HG02610 (cell line): ENCODE data around the gene CD164.

Experiments used
- ATAC-seq: cut with Tn5 transposase; IDR thresholded peaks from one replicate; pipeline ENCODE4 v1.9.1; 2021; ENCODE audit warnings: mild to moderate bottlenecking, moderate library complexity; ENCODE audit not compliant: unreplicated experiment

CD164 gene

DNA sequence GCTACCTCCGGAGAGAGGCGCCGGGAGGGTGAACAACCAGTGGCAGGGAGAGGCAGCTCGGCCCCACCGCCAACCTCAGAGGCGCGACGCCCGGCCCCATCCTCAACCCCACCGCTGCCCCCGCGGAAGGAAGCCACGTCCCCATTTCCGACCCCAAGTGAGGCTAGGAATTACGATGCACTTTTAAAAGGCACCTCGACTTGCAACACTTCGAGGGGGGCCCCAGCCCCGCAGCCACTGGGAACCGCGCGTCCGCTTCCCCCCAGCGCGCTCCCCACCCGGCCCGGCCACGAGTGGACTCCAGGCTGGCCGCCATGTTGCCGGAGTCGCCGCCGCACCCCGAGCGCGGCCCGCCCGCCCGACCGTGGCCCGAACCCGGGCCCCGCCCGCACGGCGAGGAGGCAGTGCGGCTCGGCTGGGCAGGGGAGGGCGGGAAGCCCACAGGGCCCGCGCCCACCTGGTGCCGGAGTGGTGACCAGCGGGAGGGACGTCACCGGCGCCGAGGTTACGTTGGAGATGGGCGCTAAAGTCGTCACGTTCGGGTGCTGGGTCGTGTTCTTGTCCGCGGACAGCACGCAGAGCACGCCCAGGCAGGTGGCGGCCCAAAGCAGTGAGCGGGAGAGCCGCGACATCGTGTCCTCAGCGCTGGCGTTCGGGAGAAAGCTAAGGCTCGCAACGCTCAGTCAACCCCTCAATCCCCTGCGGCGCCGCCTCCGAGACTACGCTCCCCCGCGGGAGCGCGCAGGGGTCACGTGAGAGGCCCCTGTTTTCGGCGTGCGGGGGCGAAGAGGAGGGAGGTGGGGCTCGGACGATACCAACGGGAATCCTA, at the start of gene CD164:
CD164 (minus strand) TSS at position 721 of the 829 bp plus-strand sequence; CDS start at position 632, 89 bp downstream.
- peak; percentile 42 for ATAC-seq

DNA sequence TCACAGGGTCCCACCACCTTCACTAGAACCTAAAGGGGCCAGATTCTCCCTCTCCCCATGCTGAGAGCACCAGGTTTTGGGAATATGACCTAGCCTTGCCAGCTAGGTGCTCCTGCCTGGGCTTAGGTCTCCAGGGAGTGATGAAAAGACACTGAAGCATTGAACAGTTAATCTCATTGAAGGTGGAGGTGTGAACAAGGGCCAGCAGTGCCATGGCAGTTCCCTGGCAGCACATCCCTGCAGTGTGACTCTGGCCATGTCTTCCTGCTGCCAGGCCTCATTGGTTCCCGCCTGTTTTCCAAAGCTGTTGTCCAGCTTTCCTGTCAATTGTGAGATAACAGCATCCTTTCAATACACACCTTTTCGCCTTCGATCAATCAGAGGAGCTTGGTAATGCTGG, 47.2 kb upstream of the CD164 start:
- ATAC-seq: no peak

- no peak for ATAC-seq
These were observed 46.7 kb upstream of the CD164 start for GRCh38 chr6:109428889-109429477.

GRCh38 chr6:109424946-109425345, 42.7 kb upstream of the CD164 start:
- ATAC-seq: no peak

- ATAC-seq: no peak
These were observed 38.9 kb upstream of the CD164 start for GRCh38 chr6:109421184-109421583.

- no peak for ATAC-seq
These were observed 38.5 kb upstream of the CD164 start for GRCh38 chr6:109420751-109421150.

DNA sequence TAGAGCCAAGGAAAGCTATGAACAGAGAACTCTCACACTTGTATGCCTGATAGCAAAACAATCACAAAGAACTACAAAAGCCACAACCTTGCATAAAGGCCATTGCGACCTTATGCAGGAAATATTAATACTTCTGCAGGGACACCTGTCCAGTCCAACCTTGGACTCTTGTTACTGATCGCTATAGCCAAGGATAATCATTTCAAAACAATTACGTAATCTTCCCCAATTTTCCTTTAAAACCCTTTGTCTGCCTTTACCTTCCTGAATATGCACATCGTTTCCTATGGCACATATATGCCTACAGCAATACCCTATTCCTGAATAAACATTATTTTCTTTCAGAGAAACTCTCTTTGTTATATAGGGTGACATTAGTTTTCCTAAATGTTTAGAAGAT, 35.4 kb upstream of the CD164 start:
- no peak for ATAC-seq

- no peak for ATAC-seq
These were observed 28.8 kb upstream of the CD164 start for GRCh38 chr6:109411034-109411433.

DNA sequence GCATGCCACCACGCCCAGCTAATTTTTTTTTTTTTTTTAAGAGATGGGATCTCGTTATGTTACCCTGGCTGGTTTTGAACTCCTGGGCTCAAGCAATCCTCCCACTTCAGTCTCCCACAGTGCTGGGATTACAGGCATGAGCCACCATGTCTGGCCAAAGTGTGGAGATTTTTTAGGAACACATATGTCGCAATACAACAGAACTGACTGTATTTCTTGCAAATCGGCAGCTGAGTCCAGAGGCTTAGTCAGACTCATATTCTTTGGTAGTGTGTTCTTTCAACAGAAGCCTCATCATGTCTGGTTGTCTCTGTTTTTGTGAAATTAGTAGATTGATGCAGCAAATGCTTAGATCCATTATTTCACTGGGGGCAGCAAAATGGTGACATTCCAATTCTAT, 23.9 kb upstream of the CD164 start:
- no peak for ATAC-seq

DNA sequence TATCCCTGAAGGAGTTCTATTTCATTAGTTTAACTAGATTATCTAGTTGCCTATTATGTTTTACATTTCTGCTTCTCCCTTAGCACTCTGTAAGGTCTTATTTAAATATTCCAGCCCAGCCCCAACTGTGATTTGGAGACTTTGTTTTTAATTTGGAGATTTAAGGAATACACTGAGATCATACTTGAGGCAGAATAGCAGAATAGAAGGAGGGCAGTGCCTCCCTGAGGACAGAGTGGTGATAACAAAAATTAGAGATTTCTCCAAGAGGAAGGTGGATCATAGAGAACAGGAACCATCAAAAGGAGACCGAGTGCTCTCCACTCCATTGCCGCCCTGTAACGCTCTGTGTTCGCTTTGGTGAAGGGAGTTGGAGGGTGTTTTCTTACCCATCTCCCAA, 14.8 kb upstream of the CD164 start:
- no peak for ATAC-seq

DNA sequence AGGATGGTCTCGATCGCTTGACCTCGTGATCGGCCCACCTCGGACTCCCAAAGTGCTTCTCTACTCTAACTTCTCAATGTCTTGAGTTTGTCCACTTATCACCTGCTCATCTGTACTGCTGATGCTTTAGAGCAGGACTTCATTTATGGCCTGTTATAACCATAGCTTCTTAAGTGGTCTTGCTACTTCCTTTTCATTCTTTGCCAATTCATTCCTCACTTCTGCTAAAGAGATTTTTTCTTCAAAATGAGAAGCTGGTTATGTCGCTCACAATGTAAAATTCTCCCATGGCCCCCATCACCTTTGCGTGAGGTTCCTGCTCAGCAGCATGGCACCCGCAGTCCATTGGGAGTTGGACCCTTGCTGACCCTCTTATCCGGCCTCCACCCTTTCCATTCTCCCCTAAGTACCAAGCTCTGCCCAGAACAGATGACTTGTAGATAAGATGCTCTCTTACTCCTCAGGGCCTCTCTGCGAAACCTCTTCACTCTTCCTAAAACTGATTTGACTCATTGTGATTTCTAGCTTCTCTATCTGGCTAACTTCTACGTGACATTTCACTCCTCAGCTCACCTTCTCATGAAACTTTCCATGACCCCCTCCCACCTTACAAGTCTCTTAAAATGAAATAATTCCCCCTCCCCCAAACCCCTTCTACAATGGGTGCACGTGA, 13.9 kb upstream of the CD164 start:
- no peak for ATAC-seq

DNA sequence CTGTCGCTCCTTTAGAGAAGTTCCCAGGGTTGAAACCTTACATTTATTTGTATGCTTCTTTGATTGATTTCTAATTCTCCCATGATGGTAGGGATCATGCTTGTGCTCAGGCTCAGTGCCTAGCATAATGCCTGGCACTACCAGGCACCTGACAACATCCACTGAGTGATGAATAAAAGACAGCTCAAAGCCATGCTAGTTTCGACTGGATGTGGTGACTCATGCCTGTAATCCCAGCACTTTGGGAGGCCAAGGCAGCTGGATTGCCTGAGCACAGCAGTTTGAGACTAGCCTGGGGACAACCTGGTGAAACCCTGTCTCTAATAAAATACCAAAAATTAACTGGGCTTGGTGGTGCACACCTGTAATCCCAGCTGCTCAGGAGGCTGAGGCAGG, 11.6 kb upstream of the CD164 start:
- no peak for ATAC-seq

DNA sequence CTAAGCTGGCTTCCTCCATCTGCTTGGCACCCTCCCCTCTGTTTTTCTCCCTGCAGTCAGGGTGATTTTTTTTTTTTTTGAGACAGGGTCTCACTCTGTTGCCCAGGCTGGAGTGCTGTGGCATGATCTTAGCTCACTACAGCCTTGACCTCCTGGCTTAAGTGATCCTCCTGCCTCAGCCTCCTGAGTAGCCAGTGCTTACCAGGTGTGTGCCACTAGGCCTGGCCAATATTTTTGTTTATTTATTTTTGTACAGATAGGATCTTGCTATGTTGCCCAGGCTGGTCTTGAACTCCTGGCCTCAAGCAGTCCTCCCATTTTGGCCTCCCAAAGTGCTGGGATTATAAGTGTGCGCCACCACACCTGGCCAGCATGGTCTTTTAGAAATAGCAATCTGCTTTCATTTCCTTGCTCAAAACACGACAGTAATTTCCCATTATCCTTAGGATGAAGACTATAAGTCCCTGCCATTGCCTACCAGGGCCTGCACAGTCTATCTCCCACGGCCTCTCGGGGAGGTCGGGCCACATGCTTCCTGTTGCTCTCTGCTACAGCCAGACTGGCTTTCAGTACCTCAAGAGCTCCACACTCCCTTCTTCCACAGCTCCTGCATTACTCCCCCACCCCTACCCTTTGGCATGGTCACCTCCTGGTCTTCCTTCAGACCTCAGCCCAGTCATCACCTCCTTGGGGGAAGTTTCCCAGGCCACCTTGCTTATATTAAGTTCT, 11.1 kb upstream of the CD164 start:
- no peak for ATAC-seq

DNA sequence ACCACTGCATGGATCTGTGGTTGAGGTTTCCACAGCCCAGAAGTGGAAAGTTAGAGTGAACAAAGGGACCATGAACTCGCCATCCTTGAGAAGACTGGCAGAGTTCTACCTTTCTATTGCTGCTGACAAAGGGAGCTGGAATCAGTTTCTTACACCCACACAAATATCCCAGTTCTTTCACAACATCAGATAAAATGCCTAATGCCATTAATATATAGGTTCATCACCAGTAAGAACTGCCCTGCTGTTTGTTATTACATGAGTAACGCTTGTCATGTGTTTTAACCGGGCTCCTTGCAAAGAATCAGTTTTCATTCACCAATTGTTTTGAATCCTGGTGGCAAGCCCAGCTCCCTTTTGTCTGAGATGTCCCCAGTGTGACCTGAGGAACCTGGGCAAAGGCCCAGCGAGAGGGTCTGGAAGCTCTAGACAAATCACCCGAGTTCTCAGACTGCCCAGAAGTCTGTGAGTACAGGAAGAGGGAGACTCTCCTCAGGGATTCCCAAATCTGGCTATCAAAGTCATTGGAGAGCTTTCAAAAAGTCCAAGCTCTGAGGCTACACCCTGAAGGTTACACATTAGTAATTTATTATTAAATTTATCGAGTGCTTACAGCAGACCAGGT, 7.5 kb upstream of the CD164 start:
- ATAC-seq: no peak

GRCh38 chr6:109388265-109388664, 6.0 kb upstream of the CD164 start:
- ATAC-seq: no peak

GRCh38 chr6:109383438-109383940, 1.2 kb upstream of the CD164 start:
- ATAC-seq: no peak

- peak; percentile 66 for ATAC-seq
These were observed 540 bp upstream of the CD164 start for GRCh38 chr6:109382576-109383437.

- ATAC-seq: no peak
These were observed 1.1 kb downstream of the CD164 start for GRCh38 chr6:109381061-109381746.

- no peak for ATAC-seq
These were observed 2.6 kb downstream of the CD164 start for GRCh38 chr6:109379711-109380110.
